22Rv1 (cell line): ENCODE data around the gene SPTLC3.

Experiments used
- CTCF ChIP-seq: fragments of 450-650 bp; IDR thresholded peaks from 2 replicates; pipeline ENCODE4 v1.5.1; 2017; ENCODE audit warnings: mild to moderate bottlenecking
- ZFX ChIP-seq: fragments of 450-650 bp; IDR thresholded peaks from 2 replicates; pipeline ENCODE4 v1.6.1; 2017; ENCODE audit warnings: antibody characterized with exemption, borderline replicate concordance

DNA sequence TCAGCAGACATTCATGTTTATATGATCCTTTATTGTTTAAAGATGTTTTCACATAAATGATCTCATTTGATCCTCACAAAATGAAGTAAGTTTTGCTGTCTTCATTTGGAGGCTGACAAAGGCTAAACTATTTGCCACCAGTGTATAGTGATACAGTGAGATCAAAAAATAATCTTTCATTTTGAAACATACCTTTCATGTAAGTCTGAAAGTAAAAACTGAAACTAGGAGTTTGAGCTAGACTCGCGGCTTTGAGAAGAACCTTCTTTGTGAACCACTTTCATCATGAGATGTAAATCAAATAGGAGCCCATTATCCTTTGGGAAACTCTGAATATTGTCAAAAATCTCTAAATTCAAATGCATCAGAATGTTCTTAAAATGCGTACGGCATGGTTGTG is 40.3 kb upstream of the SPTLC3 start:
- TF ChIP-seq CTCF: no peak
- no peak for TF ChIP-seq ZFX
